HG03442 (cell line): ENCODE measurements around the gene ZDHHC14.
A peak's percentile ranks its signal among the peaks of the same experiment; 100 is the strongest.
"Not testable (repeated sequence)": the region's sequence is repeated elsewhere in the genome, so short reads cannot be mapped to it uniquely, and the experiment has no call there.

Experiments
- ATAC-seq: cut with Tn5 transposase; IDR thresholded peaks from one replicate; pipeline ENCODE4 v1.9.1; 2021; ENCODE audit warnings: mild to moderate bottlenecking, moderate library complexity; ENCODE audit not compliant: unreplicated experiment

ZDHHC14 gene

DNA sequence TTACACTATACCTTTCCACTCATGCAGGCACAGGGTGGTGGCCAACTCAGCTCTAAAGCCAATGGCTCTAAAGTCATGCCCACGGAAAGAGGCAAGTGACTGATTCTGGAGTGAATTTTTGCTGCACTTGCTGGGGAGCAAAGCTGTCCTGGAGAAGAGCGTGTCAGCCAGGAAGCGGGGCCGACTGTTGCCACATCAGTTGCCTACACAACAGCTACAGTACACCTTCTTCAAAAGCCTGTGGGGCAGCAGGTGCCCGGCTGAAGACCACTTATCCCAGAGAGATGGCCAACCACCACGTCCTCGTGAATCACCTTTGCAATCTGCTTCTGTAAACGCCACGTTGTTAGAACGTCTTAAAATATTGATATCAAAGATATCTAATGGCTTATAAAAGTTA lies 179.1 kb downstream of the ZDHHC14 start:
- not testable (repeated sequence) for ATAC-seq

DNA sequence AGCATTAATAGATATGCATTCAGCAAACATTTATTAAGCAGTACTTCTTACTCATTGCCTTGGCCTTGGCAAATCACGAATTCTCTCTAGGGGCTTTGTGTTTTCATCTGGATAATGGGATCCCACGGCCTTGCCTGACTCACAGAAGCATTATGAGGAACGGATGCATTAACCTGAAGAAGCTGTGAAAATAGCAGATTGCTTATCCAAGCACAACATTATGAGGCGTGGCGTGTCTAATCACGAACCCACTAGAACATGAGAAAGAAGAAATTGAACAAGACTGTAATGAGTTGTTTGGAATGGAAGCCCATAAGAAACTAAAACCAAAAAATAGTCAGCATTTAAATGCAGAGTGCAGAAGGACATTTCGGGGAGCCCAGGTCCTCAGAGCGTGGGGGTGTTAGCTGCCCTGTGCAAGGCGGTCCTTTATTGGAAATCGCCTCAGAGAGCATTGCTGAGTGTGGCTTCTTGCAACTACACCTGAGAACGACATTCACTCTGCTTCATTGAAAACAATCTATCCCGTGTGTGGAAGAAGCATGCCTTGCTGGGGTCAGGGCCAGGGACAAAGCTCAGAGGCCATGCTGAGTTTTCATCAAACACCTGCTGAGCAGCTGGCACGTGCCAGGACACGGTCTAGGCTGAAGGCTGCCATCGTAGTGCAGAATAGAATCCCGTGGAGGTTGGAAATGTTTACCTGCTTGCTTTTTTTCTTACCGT lies 179.9 kb downstream of the ZDHHC14 start:
- no peak for ATAC-seq

DNA sequence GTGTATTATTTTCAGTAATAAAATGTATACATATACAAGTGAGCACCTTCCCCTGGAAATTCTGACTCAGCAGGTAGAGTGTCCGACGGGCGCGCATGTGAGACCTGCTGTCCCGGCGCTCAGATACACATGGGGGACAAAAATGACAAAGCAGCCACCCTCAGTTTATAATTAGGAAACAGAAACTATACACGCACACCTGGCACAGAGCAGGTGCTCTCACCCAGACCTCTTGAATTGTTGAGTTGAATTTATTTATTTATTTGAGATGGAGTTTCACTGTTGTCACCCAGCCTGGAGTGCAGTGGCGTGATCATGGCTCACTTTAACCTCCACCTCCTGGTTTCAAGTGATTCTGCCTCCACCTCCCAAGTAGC lies 180.4 kb downstream of the ZDHHC14 start:
- peak; percentile 12 for ATAC-seq

DNA sequence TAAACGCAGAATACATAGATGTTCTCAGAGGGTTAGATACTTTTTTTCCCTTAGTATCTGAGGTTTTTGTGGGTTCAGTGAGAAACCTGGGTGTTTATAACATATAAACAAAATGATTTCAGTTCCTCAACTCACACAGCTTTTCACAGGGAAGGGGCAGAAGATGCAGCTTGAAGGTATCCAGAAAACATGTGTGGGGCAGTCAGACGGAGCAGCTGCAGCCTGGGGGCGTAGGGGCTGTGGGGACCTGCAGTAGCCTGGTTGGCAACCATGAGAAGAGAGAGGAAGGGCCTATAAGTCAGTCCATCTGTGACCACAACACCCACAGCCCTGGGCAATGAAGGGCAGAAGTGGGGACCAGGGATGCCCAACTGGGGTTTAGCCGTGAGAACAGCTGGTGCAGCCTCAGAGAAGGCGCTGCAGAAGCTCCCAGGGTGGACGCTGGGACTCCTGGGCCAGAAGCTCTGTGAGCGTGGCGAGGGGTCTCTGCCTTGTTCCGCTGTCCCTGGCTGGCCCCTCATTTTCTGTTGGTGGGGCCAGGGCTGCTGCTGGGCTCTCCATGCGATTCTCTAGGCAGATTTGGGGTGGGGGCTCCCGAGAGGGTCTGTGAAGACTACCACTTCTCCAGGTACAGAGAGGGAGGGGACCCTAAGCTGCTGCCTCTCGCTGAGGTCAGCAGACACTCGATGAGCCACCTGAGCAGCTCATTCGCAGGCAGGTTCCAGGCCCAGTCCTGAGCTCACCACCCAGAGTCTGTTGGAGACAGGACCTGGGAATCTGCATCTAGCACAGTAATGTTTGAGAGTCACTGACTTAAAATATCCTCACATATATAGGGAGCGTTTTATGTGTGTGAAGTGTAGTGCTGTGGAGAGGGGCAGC lies 181.2 kb downstream of the ZDHHC14 start:
- ATAC-seq: peak; percentile 34

DNA sequence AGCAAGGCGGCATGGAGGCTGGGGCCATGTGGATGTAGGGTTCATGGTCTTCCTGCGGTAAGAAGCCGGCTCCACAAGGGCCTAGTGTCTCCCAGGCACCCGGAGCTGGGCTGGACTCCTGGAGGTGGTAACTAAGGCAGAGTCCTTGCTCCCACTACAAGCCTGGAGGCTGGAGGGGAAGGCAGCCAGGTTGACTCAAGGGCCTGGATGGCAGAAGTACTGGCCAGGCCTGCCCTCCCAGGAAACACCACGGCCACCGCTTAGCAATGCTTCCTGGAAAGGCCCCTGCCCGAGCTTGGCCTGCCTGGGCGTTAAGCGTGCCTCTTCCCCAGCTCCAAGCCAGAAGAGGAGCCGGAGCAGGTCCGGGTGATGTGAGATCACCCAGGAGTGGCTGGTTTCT lies 182.0 kb downstream of the ZDHHC14 start:
- ATAC-seq: no peak

DNA sequence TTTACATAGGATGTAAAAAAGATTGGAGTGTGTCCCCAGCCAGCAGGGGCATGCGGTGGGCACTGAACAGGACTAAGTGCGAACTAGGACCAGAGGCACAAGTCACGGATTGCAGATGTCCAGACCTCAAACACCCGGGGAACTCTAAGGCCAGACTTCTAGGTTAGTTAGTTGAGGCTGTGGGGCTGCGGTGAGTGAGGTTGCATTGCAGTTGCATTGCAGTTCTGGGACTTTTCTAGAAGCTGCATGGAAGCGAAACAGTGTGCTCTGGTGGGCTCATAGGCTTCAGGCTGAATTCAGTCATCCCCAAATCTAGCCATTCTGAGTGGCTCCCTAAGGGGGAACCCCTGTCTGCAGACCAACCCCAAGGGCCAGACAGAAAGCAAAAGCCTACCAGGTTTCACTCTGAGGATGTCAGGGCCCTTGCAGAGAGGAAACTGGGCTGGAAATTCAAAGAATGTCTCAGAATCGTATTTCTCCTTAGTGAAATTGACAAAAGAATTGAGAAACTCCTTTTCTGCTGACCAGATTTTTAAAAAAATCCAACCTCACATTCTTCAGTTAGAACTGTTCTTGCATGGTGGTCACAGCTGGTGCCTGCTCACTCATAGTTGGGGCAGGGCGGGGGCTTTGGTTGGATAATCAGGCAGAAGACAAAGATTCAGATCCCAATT lies 182.8 kb downstream of the ZDHHC14 start:
- ATAC-seq: peak; percentile 78

DNA sequence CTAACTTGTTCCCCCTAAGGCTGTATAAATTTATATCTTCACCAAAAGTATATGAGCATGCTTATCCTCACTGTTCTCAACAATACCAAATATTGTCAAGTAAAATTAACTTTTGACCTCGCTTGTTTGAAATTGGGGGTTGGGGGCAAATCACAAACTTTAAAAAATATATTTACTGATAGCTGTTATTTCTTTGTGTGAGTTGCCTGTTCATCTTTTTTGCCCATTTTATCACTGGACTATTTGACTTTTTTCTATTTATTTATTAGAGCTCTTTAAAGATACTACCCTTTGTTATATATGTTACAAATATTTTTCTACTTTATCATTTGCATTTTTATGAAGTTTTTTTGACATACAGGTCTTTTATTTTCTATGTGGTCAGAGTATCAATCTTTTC lies 187.7 kb downstream of the ZDHHC14 start:
- ATAC-seq: no peak

DNA sequence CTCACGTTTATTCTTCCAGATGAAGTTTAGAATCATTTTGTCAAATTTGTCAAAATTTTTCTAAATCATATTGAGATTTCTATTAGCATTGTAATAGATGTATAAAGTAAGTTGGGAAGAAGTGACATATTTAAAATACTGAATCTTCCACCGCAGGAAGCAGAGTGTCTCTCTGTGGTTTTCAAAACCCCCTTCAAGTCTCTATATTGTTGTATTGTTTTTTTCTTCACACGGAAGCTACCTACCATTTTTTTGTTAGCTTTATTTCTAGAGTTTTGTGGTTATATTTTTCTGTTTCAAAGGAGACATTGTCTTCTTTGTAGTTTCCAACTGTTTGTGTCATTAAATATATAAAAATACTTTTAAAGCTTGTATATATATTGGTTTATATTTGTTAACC lies 188.6 kb downstream of the ZDHHC14 start:
- peak; percentile 57 for ATAC-seq

DNA sequence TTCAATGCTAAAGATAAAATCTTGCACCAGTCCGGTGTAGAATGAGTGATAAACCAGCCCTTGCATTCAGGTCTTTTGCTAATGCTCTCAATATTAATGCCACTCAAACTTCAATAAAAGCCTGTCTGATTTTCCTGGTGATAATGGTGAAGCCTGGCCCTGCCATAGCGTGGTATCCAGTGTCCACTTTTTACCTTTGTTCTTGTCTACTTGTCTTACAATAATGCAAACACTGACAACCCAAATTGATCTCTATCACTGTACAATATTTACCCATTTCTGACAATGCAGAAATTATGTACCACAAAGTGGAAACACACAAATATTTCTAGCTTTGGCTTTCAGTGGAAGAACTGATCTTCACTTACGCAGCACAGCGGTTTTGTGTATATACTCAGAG lies 189.1 kb downstream of the ZDHHC14 start:
- ATAC-seq: peak; percentile 13

DNA sequence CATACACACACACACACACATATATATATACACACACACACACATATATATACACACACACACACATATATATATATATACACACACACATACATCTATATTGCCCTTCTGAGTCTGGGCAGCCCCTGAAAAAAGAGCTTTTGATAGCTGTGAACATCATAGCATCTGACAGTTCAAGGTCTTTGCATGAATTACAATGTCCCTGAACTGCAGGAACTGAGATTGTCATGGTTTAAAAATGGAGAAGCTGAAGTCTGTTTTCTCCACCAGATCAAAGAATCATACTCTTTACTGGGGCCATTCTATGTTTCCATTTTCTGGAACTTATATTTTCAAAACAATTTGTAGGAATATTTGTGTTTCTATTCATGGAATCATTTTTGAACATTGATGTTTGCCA lies 189.8 kb downstream of the ZDHHC14 start:
- no peak for ATAC-seq

DNA sequence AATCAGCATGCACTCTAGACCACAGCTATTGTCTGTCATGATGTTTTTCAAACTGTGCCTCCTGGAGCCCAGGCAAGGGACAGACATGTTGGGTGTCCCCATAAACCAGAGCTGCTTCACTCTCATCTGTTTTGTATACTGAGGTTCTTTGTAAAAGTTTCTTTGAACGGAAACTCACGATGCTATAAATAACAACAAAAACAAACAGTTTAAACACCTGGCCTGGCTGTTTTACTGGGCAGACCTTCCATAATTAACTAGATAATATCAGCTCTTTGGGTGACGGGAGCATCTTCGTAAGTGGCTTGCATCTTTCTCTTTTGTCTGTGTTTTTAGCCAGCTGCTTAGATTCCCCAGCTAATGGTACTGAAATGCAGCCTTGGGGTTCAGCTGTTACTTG lies 190.3 kb downstream of the ZDHHC14 start:
- peak; percentile 50 for ATAC-seq

DNA sequence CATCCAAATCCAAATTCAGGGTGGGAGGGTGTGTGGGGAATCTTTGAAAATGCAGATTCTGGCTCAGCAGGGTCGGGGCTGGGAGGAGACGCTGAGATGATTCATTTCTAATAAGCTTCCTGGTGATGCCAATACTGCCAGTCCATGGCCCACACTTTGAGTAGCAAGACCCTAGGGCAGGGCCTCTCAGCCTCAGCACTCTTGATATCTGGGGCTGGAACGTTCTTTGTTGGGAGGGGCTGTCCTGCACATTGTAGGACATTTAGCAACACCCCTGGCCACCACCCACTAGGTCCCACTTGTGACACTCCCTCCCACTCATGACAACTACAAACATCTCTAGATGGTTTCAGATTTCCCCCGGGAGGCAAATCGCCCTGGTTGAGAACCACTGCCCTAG lies 191.0 kb downstream of the ZDHHC14 start:
- no peak for ATAC-seq

DNA sequence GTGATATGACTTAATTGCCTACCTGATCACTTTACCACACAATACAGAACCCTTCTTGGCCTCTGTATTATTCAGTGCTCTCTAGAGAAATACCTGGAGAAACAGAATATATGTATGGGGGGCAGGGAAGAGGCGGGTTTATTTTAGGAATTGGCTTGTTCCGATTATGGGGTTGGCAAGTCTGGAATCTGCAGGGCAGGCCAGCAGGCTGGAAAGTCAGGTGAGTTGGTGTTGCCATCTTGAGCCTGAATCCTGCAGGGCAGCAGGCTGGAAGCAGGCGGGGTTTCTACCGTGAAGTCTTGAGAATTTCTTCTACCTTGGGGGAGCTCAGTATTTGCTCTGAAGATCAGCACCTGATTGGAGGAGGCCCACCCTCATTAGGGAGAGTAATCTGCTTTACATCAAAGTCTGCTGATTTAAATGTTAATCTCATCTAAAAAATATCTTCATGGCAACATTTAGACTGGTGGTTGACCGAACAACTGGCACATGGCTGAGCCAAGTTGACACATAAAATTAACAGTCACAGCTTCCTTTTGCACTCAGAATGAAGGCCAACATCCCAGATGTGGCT lies 193.9 kb downstream of the ZDHHC14 start:
- no peak for ATAC-seq

DNA sequence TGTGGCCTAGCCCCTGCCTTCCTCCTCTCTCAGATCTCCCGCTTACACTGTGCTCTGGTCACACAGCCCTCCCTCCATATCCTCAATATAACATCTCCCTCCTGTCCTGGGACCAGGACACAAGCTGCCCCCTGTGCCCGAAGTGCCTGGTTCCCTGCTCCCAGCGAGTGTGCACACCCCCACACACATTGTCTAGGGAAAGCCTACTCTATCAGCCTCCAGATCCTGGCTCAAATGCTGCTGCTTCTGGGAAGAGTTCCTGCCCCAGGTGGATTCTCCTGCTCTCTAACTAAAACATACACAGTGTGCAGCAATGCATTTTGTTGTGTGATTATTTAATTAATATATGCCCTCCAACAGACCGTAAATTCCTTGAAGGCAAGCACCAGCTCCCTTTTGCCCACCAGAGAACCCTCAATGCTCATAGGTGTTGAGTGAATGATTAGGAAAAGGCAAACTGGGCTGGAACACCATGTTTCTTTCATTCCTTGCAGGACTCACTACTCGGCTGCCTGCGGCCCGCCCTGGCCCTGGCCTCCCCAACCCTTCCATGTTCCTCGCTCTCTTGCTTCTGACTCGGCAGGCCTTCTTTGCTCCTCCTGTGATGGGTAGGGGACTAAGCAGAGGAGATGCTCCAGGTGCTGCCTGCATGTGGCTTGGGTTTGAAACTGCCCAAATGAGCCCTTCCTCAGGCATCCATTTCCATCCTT lies 194.6 kb downstream of the ZDHHC14 start:
- no peak for ATAC-seq

DNA sequence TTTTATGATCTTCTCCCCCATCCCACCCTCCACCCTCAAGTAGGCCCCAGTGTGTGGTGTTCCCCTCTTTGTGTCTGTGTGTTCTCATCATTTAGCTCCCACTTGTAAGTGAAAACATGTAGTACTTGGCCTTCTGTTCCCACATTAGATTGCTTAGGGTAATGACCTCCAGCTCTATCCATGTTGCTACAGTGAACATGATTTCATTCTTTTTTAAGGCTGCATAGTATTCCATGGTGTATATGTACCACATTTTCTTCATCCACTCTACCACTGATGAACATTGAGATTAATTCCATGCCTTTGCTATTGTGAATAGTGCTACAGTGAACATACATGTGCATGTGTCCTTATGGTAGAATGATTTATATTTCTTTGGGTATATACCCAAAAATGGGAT lies 196.0 kb downstream of the ZDHHC14 start:
- ATAC-seq: not testable (repeated sequence)

DNA sequence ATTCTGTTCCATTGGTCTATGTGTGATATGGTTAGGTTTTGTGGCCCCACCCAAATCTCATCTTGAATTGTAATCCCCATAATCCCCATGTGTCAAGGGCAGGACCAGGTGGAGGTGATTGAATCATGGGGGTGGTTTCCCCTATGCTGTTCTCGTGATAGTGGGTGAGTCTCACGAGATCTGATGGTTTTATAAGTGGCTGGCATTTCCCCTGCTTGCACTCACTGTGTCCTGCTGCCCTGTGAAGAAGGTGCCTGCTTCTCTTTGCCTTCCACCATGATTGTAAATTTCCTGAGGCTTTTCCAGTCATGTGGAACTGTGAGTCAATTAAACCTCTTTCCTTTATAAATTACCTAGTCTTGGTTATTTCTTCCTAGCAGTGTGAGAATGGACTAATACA lies 197.5 kb downstream of the ZDHHC14 start:
- not testable (repeated sequence) for ATAC-seq

DNA sequence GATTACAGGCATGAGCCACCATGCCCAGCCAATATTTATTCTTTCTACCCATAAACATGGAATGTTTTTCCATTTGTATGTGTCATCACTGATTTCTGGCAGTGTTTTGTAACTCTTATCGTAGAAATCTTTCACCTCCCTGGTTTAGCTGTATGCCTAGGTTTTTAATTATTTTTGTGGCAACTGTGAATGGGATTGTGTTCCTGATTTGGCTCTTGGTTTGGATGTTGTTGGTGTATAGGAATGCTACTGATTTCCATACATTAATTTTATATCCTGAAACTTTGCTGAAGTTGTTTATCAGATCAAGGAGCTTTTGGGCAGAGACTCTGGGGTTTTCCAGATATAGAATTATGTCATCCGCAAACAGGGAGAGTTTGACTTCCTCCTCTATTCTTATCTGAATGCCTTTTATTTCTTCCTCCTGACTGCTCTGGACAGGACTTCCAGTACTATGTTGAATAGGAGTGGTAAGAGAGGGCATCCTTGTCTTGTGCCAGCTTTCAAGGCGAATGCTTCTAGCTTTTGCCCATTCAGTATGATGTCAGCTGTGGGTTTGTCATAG lies 198.6 kb downstream of the ZDHHC14 start:
- no peak for ATAC-seq

DNA sequence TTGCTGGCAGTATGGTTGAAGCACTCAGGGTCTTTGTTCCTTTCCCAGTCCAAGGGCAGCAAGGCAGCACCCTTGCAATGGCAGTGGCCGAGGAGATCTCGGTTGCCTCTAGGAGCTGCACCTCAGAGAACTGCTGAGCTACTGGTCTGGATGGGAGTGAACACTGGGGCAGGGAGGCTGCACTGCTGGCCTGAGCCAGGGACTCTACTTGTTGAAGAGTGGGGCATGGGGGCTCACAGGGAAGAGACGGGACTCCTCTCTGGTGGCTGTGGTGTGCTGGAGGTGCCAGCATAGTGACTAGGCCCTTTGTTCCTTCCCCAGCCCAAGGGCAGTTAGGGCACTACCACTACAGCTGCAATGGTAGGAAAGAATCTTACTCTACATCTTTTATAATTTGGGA lies 203.0 kb downstream of the ZDHHC14 start:
- no peak for ATAC-seq

DNA sequence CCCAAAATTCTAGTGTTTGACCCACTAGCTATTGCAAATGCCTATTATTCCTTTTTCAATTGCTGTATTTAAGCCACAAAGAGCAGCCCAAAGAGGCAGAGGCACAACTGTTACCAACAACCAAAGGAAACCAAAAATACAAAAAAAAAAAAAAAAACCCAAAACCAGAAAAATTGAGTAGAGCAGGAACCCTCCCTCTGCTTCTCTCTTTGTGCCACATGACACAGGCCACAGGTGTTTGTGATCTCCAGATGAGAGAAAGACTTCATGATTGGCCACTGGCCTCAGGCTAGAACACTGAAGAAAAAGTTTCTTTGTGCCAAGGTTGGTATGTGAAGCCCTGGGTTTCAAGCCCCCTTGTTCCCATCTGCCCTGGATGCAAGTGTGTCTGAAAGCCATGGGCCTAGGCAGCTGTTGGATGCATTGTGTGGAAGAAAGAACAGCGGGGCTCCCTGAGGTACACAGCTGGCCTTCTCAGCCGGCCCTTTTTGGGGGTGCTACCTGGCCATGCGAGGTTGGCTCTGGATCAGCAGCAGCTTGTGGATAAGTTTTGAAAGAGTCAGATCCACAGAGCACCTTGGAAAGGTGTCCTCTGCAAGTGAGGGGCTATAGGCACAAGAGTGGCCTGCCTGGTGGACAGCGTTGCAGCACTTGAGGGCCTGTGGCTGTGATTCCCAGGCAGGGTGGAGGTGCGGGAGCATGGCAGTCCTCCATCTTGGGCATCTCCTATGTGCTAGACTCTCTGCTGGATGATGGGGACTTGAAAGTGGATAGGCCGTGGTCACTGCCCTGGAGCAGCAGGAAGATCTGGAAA lies 204.5 kb downstream of the ZDHHC14 start:
- no peak for ATAC-seq

DNA sequence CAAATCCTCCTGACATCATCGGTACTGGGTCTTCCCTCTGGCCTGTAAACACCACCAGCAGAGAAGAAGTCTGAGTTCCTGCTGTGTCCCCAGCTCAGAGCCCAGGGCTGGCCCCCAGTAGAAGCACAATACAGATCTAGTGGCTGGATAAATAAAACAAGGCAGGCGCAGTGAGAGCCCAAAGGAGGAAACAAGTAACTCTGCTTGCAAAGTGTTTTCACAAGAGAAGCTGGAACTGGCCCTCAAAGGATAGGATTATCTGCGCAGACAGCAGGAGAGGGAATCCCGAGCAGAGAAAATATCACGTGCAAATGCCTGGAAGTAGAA lies 205.1 kb downstream of the ZDHHC14 start:
- no peak for ATAC-seq
